ENCODE measurements around the gene RMND1. TPM values are rescaled to one million over a fixed set of nuclear protein-coding genes. Genes with fewer than 3 reads are reported as not detected.

The RMND1 gene
- total and polyA plus RNA-seq, 9 of the 15 experiments (the other 6 are each of a cell fraction or from before 2014, with no cell fraction given): 26.9 to 47.8 (median 36.2) TPM

DNA sequence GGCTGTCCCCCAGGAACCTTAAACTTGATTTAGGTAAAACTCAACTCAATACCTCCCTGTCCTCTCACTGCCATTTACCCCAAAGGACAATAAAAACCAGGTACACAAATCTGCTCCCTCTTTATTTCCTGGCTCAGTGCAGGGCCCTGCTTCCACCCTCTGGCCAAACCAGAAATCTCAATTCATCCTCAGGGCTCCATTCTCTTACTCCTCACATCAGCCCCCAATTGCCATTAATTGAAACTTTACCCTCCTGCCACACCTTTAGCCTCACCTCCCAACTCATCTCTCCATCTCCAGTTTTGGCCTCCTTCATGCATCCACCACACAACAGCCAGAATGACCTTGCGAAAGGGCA is 71.1 kb downstream of the RMND1 start:
- no peak overlapping the region for H3K4me2 ChIP-seq (ENCODE audit: insufficient read depth, low read length)
- DNase-seq (ENCODE audit: extremely low read depth in 1 of 4, low spot score in 3 of 4) (no peak), ATAC-seq (peak; percentile 24), FAIRE-seq (no peak)
- H3K79me2 ChIP-seq (ENCODE audit: control insufficient read depth, insufficient read depth, low read length): peaks cover 57% of the 10 kb centered on the region
- H3K27me3 ChIP-seq (ENCODE audit: control insufficient read depth in 2 of 2, insufficient read depth in 2 of 2, low read length in 2 of 2): no peaks in the 10 kb centered on the region
- H3K4me3 ChIP-seq: no peak overlapping the region
- POLR2A ChIA-PET: interaction anchor here (0.7 kb wide), 1 partner anchor 340 kb away, joined by 3 read pairs; no protein-coding TSS in a partner anchor
- peaks cover 7% of the 10 kb centered on the region; the same call in 1 of the 3 replicates for H3K36me3 ChIP-seq (ENCODE audit: control insufficient read depth, insufficient read depth, low read length)
- H3K27ac ChIP-seq (ENCODE audit: extremely low read depth, low read depth, low read length): no peak overlapping the region
- BruUV-seq (replicated peaks): no TSS peak
- no peaks in the 10 kb centered on the region for H3K9me1 ChIP-seq (ENCODE audit: control insufficient read depth, insufficient read depth, low read length)
- no peak overlapping the region; the same call in 1 of the 2 replicates for H2AFZ ChIP-seq (ENCODE audit: low read depth, low read length)
- TF ChIP-seq HIVEP1 (CRISPR knock-in tag; IDR thresholded peaks at IDR 0.05) (no peak), ASH1L (IDR thresholded peaks at IDR 0.05; ENCODE audit: borderline replicate concordance, low read depth, partially characterized antibody) (no peak), SPI1 (IDR thresholded peaks at IDR 0.05; ENCODE audit: borderline replicate concordance, low read depth, low read length) (no peak)
- TF ChIP-seq, protein P1, sequence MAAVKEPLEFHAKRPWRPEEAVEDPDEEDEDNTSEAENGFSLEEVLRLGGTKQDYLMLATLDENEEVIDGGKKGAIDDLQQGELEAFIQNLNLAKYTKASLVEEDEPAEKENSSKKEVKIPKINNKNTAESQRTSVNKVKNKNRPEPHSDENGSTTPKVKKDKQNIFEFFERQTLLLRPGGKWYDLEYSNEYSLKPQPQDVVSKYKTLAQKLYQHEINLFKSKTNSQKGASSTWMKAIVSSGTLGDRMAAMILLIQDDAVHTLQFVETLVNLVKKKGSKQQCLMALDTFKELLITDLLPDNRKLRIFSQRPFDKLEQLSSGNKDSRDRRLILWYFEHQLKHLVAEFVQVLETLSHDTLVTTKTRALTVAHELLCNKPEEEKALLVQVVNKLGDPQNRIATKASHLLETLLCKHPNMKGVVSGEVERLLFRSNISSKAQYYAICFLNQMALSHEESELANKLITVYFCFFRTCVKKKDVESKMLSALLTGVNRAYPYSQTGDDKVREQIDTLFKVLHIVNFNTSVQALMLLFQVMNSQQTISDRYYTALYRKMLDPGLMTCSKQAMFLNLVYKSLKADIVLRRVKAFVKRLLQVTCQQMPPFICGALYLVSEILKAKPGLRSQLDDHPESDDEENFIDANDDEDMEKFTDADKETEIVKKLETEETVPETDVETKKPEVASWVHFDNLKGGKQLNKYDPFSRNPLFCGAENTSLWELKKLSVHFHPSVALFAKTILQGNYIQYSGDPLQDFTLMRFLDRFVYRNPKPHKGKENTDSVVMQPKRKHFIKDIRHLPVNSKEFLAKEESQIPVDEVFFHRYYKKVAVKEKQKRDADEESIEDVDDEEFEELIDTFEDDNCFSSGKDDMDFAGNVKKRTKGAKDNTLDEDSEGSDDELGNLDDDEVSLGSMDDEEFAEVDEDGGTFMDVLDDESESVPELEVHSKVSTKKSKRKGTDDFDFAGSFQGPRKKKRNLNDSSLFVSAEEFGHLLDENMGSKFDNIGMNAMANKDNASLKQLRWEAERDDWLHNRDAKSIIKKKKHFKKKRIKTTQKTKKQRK (IDR thresholded peaks at IDR 0.05; ENCODE audit: borderline replicate concordance, low read depth, low read length): no peak
- TF ChIP-seq, protein P2, sequence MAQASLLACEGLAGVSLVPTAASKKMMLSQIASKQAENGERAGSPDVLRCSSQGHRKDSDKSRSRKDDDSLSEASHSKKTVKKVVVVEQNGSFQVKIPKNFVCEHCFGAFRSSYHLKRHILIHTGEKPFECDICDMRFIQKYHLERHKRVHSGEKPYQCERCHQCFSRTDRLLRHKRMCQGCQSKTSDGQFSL (CRISPR knock-in tag; IDR thresholded peaks at IDR 0.05): no peak
- TF ChIP-seq, protein P2 (tag; IDR thresholded peaks at IDR 0.05): no peak
- TF ChIP-seq, protein P3, sequence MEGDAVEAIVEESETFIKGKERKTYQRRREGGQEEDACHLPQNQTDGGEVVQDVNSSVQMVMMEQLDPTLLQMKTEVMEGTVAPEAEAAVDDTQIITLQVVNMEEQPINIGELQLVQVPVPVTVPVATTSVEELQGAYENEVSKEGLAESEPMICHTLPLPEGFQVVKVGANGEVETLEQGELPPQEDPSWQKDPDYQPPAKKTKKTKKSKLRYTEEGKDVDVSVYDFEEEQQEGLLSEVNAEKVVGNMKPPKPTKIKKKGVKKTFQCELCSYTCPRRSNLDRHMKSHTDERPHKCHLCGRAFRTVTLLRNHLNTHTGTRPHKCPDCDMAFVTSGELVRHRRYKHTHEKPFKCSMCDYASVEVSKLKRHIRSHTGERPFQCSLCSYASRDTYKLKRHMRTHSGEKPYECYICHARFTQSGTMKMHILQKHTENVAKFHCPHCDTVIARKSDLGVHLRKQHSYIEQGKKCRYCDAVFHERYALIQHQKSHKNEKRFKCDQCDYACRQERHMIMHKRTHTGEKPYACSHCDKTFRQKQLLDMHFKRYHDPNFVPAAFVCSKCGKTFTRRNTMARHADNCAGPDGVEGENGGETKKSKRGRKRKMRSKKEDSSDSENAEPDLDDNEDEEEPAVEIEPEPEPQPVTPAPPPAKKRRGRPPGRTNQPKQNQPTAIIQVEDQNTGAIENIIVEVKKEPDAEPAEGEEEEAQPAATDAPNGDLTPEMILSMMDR (IDR thresholded peaks at IDR 0.05 in 2 of 3, conservative IDR thresholded peaks at IDR 0.05 in 1 of 3; ENCODE audit: insufficient read depth in 2 of 3, low read depth in 1 of 3, low read length in 3 of 3): 0 out of 6 replicates have a peak, but pooled peaks of 1 of the 3 experiments have one; percentile 1
- no peaks in the 10 kb centered on the region for H3K9me3 ChIP-seq (replicated peaks; ENCODE audit: control insufficient read depth, insufficient read depth, low read depth, low read length)
- H3K4me1 ChIP-seq (replicated peaks in 1 of 2; ENCODE audit: control insufficient read depth in 2 of 2, insufficient read depth in 2 of 2, low read length in 2 of 2): peaks cover 3 to 15% of the 10 kb centered on the region in 2 experiments; a peak in 4 of 5 replicates
- 100% methylated on average over 1 of the region's 1 CpG for WGBS (ENCODE audit: insufficient coverage, low coverage, missing lambda C conversion rate)
- CTCF ChIA-PET (ENCODE audit: low intra/inter-chr PET ratio): no interaction called here
- no peaks in the 10 kb centered on the region for H4K20me1 ChIP-seq (replicated peaks; ENCODE audit: control insufficient read depth, insufficient read depth, low read length)
- intact Hi-C loops (cut with micrococcal nuclease) (no loop called here), in situ Hi-C loops (cut with MboI) (no loop called here)
- peak overlapping the region in 1 of 2 experiments; percentile 81; a peak in 1 of 4 replicates for H3K9ac ChIP-seq (ENCODE audit: insufficient read depth in 1 of 2, low read depth in 2 of 2, low read length in 2 of 2)

Measured in K562 (cell line).